ENCODE data around the gene ARF3. TPM values are rescaled to one million over a fixed set of nuclear protein-coding genes. Genes with fewer than 3 reads are reported as not detected.
A peak's percentile ranks its signal among the peaks of the same experiment; 100 is the strongest.

ARF3 gene
- total RNA-seq, 1 experiment from 2014 or later: 224 TPM

DNA sequence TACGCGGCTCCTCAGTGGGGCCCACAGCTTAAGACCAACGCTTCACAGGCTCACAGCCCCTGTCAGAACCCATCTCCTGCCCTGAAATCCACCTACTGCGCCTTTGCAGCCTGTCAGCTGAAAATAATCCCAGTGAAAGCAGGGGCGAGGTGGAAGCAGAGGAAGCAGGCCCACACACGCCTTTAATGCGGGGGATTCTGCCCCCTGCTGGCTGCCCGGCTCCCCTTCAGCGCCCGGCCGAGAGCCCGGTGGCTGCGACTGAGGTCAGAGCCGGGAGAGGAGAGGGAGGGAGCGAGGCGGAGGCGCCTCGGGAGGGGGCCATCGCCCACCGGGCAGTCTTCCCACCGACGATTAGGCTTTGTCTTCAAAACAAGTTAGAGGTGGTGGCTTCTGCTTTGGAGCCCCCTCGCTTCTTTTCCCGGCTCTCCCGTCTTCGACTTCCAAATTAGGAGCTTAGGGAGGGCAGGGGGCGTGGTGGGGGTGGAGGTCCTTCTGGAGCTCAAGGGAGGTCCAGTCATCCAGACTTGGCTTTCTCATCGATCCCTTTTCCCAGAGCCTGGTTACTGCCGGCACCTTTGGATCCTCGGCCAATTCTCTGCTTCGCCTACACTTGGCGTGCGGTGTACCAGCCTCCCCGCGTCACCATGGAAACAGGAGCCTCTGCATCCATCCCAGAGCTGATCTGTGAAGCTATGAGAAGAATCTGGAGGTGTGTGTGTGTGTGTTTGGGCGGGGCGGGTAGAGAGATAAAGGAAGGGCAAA lies 66.4 kb downstream of the ARF3 start:
- ChIA-PET CTCF (interaction anchor here (0.5 to 3.6 kb wide), 10 partner anchors 9 to 93 kb away, joined by 3 to 55 read pairs (median 4); partner anchors contain the start of genes DDX23 and RND1), POLR2A (interaction anchor here (0.7 kb wide), 1 partner anchor 47 kb away, joined by 4 read pairs; no protein-coding TSS in a partner anchor)
- no TSS peak for BruUV-seq (replicated peaks)
- ATAC-seq (peak; percentile 99), DNase-seq (ENCODE audit: low read depth, low spot score) (peak; percentile 35)
- Histone ChIP-seq H3K36me3 (ENCODE audit: control insufficient read depth, insufficient read depth, low read length) (no peaks in the 10 kb centered on the region), H3K4me3 (ENCODE audit: low read depth in 2 of 2, low read length in 2 of 2) (peak overlapping the region; percentile 18 to 26; a peak in 2 of 4 replicates), H3K27ac (ENCODE audit: low read length) (no peak overlapping the region), H3K9me3 (ENCODE audit: control insufficient read depth, insufficient read depth, low read depth, low read length) (no peaks in the 10 kb centered on the region), H3K4me1 (ENCODE audit: control insufficient read depth, insufficient read depth, low read length) (no peaks in the 10 kb centered on the region), H3K27me3 (ENCODE audit: control insufficient read depth, insufficient read depth, low read length) (peaks cover 4% of the 10 kb centered on the region)
- TF ChIP-seq, protein P1, sequence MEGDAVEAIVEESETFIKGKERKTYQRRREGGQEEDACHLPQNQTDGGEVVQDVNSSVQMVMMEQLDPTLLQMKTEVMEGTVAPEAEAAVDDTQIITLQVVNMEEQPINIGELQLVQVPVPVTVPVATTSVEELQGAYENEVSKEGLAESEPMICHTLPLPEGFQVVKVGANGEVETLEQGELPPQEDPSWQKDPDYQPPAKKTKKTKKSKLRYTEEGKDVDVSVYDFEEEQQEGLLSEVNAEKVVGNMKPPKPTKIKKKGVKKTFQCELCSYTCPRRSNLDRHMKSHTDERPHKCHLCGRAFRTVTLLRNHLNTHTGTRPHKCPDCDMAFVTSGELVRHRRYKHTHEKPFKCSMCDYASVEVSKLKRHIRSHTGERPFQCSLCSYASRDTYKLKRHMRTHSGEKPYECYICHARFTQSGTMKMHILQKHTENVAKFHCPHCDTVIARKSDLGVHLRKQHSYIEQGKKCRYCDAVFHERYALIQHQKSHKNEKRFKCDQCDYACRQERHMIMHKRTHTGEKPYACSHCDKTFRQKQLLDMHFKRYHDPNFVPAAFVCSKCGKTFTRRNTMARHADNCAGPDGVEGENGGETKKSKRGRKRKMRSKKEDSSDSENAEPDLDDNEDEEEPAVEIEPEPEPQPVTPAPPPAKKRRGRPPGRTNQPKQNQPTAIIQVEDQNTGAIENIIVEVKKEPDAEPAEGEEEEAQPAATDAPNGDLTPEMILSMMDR (IDR thresholded peaks at IDR 0.05): peak; percentile 97
- TF ChIP-seq, protein P2, sequence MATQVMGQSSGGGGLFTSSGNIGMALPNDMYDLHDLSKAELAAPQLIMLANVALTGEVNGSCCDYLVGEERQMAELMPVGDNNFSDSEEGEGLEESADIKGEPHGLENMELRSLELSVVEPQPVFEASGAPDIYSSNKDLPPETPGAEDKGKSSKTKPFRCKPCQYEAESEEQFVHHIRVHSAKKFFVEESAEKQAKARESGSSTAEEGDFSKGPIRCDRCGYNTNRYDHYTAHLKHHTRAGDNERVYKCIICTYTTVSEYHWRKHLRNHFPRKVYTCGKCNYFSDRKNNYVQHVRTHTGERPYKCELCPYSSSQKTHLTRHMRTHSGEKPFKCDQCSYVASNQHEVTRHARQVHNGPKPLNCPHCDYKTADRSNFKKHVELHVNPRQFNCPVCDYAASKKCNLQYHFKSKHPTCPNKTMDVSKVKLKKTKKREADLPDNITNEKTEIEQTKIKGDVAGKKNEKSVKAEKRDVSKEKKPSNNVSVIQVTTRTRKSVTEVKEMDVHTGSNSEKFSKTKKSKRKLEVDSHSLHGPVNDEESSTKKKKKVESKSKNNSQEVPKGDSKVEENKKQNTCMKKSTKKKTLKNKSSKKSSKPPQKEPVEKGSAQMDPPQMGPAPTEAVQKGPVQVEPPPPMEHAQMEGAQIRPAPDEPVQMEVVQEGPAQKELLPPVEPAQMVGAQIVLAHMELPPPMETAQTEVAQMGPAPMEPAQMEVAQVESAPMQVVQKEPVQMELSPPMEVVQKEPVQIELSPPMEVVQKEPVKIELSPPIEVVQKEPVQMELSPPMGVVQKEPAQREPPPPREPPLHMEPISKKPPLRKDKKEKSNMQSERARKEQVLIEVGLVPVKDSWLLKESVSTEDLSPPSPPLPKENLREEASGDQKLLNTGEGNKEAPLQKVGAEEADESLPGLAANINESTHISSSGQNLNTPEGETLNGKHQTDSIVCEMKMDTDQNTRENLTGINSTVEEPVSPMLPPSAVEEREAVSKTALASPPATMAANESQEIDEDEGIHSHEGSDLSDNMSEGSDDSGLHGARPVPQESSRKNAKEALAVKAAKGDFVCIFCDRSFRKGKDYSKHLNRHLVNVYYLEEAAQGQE (IDR thresholded peaks at IDR 0.05; ENCODE audit: insufficient read depth in 1 of 2, low read depth in 2 of 2, low read length in 1 of 2): no peak
- intact Hi-C loops (cut with micrococcal nuclease; ENCODE audit: unreplicated experiment): loop anchor here (1.0 kb wide), 1 partner anchor 38 kb away; no protein-coding TSS in a partner anchor
- in situ Hi-C loops (cut with HindIII; ENCODE audit: low pct_unique_long_range_greater_than_20kb, low sequenced_read_pairs): no loop called here

DNA sequence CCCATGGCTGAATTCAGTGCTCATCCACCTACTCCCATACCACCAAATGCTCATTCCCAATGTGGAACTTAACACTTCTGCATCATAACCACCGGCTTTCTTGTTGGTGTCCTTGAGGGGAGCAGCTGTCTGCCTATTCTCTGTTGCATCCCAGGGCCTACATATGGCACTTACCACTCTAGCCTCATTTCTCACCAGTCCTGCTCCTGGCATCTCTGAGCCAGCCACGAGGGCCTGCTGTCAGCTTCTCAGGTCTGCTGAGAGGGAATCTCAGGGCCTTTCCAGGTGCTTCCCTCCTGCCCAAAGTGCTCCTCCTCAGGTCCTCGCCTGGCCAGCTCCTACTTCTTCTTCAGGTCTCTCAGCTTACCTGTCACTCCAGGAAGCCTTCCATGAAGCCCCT lies 67.6 kb downstream of the ARF3 start:
- no TSS peak for BruUV-seq (replicated peaks)
- in situ Hi-C loops (cut with HindIII; ENCODE audit: low pct_unique_long_range_greater_than_20kb, low sequenced_read_pairs): no loop called here
- no peaks in the 10 kb centered on the region for H3K9me3 ChIP-seq (ENCODE audit: control insufficient read depth, insufficient read depth, low read depth, low read length)
- peaks cover 4% of the 10 kb centered on the region for H3K27me3 ChIP-seq (ENCODE audit: control insufficient read depth, insufficient read depth, low read length)
- DNase-seq (ENCODE audit: low read depth, low spot score) (no peak), ATAC-seq (no peak)
- POLR2A ChIA-PET: interaction anchor here (0.6 kb wide), 1 partner anchor 40 kb away, joined by 6 read pairs; no protein-coding TSS in a partner anchor
- no peaks in the 10 kb centered on the region for H3K4me1 ChIP-seq (ENCODE audit: control insufficient read depth, insufficient read depth, low read length)
- TF ChIP-seq, protein P1 (IDR thresholded peaks at IDR 0.05): no peak
- TF ChIP-seq, protein P2 (IDR thresholded peaks at IDR 0.05; ENCODE audit: insufficient read depth in 1 of 2, low read depth in 2 of 2, low read length in 1 of 2): no peak
- TF ChIP-seq TCF7L2 (IDR thresholded peaks at IDR 0.05; ENCODE audit: low read depth, low read length): no peak
- no peak for TF ChIP-seq POLR2AphosphoS5 (IDR thresholded peaks at IDR 0.05; ENCODE audit: low read depth, low read length)
- no peak for TF ChIP-seq SIN3A (IDR thresholded peaks at IDR 0.05; ENCODE audit: borderline replicate concordance, insufficient read depth, low read depth, low read length)
- no peaks in the 10 kb centered on the region for H3K36me3 ChIP-seq (ENCODE audit: control insufficient read depth, insufficient read depth, low read length)
- H3K4me3 ChIP-seq (ENCODE audit: low read depth in 2 of 2, low read length in 2 of 2): no peak overlapping the region
- CTCF ChIA-PET: interaction anchor here (0.7 to 3.6 kb wide), 5 partner anchors 8 to 98 kb away, joined by 3 to 55 read pairs (median 5); partner anchors contain the start of genes DDX23 and RND1
- no peak overlapping the region for H3K27ac ChIP-seq (ENCODE audit: low read length)
- intact Hi-C loops (cut with micrococcal nuclease; ENCODE audit: unreplicated experiment): no loop called here

Measured in Panc1 (cell line).